ENCODE results near the gene SCUBE1. TPM values are rescaled to one million over a fixed set of nuclear protein-coding genes. Genes with fewer than 3 reads are reported as not detected.

Gene SCUBE1
- total RNA-seq, 2 experiments from 2014 or later = 0.07 TPM; not detected in 1

DNA sequence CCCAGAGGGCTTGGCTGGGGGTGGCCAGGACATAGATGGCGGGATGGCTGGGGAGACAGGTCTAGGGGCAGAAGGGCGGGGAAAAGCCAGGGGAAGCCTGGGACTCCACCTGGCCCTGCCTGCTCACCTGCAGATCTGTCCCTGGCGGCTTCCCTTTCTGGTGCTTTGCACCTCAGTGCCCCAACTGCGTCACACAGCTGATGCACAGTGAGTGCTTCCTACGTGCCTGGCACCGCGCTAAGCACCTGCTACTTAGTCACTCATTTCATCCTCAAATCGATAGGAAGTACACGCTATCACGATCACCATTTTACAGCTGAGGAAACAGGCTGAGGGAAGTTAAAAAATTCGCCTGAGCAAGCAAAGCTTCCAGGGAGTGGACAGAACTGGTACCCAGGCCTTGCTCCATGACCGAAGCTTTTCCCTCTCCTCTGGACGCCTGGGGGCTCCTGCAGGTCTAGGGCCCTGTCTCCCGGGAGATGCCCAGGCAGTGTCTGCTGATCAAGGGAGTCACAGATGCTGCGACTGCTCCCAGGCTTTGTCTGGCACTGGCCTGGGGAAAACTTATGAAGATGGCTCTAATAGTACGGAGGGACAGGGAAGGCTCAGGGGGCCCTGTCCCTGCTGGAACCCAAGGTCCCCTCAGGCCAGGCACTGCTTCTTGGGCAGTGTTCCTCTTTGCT lies 93.2 kb downstream of the SCUBE1 start:
- Mint-ChIP-seq H3K27me3 (no peaks in the 10 kb centered on the region), H3K9me3 (no peaks in the 10 kb centered on the region), H3K27ac (no peak overlapping the region), H3K4me3 (no peak overlapping the region), H3K36me3 (ENCODE audit: low read depth) (no peaks in the 10 kb centered on the region), H3K4me1 (ENCODE audit: low read depth) (no peaks in the 10 kb centered on the region)
- intact Hi-C loops (cut with micrococcal nuclease) = no loop called here
- CTCF ChIA-PET = interaction anchor here (1.5 to 4.2 kb wide), 2 partner anchors 18 to 24 kb away, joined by 3 to 16 read pairs; no protein-coding TSS in a partner anchor
- ATAC-seq = no peak
- DNase-seq = no peak
- TF ChIP-seq, protein P1, sequence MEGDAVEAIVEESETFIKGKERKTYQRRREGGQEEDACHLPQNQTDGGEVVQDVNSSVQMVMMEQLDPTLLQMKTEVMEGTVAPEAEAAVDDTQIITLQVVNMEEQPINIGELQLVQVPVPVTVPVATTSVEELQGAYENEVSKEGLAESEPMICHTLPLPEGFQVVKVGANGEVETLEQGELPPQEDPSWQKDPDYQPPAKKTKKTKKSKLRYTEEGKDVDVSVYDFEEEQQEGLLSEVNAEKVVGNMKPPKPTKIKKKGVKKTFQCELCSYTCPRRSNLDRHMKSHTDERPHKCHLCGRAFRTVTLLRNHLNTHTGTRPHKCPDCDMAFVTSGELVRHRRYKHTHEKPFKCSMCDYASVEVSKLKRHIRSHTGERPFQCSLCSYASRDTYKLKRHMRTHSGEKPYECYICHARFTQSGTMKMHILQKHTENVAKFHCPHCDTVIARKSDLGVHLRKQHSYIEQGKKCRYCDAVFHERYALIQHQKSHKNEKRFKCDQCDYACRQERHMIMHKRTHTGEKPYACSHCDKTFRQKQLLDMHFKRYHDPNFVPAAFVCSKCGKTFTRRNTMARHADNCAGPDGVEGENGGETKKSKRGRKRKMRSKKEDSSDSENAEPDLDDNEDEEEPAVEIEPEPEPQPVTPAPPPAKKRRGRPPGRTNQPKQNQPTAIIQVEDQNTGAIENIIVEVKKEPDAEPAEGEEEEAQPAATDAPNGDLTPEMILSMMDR (IDR thresholded peaks at IDR 0.05) = no peak
- POLR2A ChIA-PET = no interaction called here

- no peak for ATAC-seq
- ChIA-PET POLR2A (no interaction called here), CTCF (interaction anchor here (4.2 kb wide), 1 partner anchor 16 kb away, joined by 16 read pairs; no protein-coding TSS in a partner anchor)
- H3K4me3 Mint-ChIP-seq = no peak overlapping the region
- H3K36me3 Mint-ChIP-seq (ENCODE audit: low read depth) = no peaks in the 10 kb centered on the region
- no peak for DNase-seq
- intact Hi-C loops (cut with micrococcal nuclease) = no loop called here
- TF ChIP-seq, protein P1 (IDR thresholded peaks at IDR 0.05) = no peak
- no peaks in the 10 kb centered on the region for H3K27me3 Mint-ChIP-seq
- H3K4me1 Mint-ChIP-seq (ENCODE audit: low read depth) = no peaks in the 10 kb centered on the region
- H3K27ac Mint-ChIP-seq = no peak overlapping the region
- H3K9me3 Mint-ChIP-seq = no peaks in the 10 kb centered on the region
These were observed 95.5 kb downstream of the SCUBE1 start for GRCh38 chr22:43247546-43248260.

DNA sequence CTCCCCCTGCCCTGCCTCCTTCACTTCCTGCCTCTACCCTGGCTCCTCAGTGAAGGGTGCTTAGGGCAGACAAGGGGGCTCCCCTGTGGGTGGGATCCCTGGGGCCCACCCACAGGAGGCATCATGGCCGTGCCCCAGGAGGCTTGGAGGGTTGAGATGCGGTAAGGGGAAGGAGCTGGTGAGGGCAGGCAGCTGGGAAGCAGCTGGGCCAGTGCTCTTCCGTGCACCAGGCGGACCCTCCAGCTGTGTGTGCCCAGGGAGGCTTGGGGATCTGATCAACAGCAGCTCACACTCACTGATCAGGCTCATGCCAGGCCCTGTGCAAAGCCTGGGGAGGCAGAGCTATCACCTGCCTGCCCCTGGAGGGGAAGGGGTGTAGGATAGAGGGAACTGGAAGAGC lies 97.0 kb downstream of the SCUBE1 start:
- Mint-ChIP-seq H3K4me1 (ENCODE audit: low read depth) (no peaks in the 10 kb centered on the region), H3K27ac (no peak overlapping the region), H3K27me3 (no peaks in the 10 kb centered on the region), H3K36me3 (ENCODE audit: low read depth) (no peaks in the 10 kb centered on the region), H3K9me3 (no peaks in the 10 kb centered on the region), H3K4me3 (no peak overlapping the region)
- intact Hi-C loops (cut with micrococcal nuclease) = no loop called here
- POLR2A ChIA-PET = no interaction called here
- TF ChIP-seq, protein P1 (IDR thresholded peaks at IDR 0.05) = no peak
- CTCF ChIA-PET = interaction anchor here (4.2 kb wide), 1 partner anchor 14 kb away, joined by 16 read pairs; no protein-coding TSS in a partner anchor
- no peak for ATAC-seq
- no peak for DNase-seq

DNA sequence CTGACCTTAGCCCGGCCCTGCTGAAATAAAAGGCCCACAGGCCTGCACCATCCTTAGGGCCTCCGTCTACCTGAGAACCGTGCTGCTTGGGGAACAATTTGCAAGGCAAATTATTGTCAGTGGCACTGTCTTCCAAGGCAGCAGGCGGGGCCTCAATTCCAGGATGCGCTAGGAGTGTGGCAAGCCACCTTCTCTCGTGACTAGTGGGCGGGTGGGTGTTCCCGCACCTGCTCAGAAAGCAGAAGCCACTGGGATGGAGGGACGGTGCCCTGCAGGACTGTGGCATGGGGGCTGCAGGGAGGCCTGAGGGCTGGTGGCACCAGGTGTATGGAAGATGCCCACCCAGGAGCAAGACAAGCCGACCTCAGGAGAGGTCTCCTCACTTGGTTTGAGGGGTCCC lies 97.5 kb downstream of the SCUBE1 start:
- ChIA-PET POLR2A (no interaction called here), CTCF (interaction anchor here (4.2 kb wide), 1 partner anchor 14 kb away, joined by 16 read pairs; no protein-coding TSS in a partner anchor)

More for the DNA sequence above, 97.5 kb downstream of the SCUBE1 start:
- no peak for DNase-seq
- H3K9me3 Mint-ChIP-seq = no peaks in the 10 kb centered on the region
- no peak overlapping the region for H3K4me3 Mint-ChIP-seq
- no peaks in the 10 kb centered on the region for H3K4me1 Mint-ChIP-seq (ENCODE audit: low read depth)
- no peak for ATAC-seq
- no peaks in the 10 kb centered on the region for H3K27me3 Mint-ChIP-seq
- H3K27ac Mint-ChIP-seq = no peak overlapping the region
- no peaks in the 10 kb centered on the region for H3K36me3 Mint-ChIP-seq (ENCODE audit: low read depth)
- intact Hi-C loops (cut with micrococcal nuclease) = no loop called here
- TF ChIP-seq, protein P1 (IDR thresholded peaks at IDR 0.05) = no peak
